Activated naive CD8-positive, alpha-beta T cell treated with anti-CD3 and anti-CD28 coated beads, Interleukin-2, amount 50 U/mL, for 16 hours (primary cell): ENCODE results near the gene DMXL2.
"Not testable (repeated sequence)": the region's sequence is repeated elsewhere in the genome, so short reads cannot be mapped to it uniquely, and the experiment has no call there.

Source experiments
- DNase-seq: peaks from one replicate; pipeline ENCODE4 v3.0.0-alpha.2; 2020; ENCODE audit warnings: low read depth, low spot score

DMXL2 gene, protein sequence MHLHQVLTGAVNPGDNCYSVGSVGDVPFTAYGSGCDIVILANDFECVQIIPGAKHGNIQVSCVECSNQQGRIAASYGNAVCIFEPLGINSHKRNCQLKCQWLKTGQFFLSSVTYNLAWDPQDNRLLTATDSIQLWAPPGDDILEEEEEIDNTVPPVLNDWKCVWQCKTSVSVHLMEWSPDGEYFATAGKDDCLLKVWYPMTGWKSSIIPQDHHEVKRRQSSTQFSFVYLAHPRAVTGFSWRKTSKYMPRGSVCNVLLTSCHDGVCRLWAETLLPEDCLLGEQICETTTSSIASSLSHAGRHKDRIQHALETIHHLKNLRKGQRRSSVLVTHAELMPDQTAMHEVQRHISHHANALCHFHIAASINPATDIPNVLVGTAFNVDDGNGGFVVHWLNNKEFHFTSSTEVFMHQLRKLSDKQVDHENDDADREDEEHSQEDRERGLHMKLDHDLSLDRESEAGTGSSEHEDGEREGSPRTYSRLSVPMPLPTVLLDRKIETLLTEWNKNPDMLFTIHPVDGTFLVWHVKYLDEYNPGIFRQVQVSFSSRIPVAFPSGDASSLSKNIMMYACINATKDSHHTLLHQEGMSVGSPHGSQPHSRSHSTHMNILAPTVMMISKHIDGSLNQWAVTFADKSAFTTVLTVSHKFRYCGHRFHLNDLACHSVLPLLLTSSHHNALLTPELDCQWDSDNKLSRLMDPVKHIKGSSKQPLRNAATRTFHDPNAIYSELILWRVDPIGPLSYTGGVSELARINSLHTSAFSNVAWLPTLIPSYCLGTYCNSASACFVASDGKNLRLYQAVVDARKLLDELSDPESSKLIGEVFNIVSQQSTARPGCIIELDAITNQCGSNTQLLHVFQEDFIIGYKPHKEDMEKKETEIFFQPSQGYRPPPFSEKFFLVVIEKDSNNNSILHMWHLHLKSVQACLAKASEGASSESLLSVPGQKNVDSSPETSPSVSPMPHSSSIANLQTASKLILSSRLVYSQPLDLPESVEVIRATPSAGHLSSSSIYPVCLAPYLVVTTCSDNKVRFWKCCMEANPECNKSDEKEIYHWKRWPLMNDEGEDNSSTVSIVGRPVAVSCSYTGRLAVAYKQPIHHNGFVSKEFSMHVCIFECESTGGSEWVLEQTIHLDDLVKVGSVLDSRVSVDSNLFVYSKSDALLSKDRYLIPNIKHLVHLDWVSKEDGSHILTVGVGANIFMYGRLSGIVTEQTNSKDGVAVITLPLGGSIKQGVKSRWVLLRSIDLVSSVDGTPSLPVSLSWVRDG (N-terminal part only)

DNA sequence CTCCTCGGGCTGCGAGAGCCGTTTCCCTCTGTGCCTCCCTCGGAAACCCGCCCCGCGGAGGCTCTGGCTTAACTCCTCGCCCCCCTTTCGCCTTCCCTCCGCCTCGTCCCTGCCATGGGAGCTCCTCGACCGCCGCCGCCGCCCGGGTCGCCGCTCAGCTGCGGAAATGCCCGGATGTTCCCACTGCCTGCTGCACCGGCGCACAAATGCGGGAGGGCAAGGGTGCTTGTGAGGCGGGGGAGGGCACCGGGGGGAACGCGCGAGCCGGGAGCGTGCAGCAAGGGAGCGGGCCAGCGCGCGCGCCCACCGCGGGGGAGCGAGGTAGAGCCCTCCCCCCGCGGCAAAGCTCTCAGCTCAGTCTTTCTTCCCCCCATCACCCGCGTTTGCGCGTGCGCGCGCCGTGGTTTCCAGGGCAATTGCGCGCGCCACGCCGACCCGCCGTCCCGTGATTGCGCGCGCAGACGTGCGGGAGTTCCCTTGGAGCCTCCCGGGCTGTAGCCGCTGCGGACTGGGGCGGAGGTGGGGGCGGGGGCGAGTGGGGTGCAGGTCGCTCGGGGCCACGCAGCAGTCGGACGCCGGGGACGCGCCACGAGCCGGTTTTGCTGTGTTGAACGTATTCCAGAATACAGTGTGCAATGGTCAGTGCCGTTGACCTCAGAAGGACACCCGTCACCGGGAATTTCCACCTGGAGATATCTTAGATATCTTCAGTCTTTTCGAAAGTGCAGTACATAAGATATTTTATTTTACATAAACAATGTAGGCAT, at the start of gene DMXL2:
Gene DMXL2 (minus strand): TSS at position 168 of the 767 bp plus-strand sequence. CDS start 226 bp downstream, outside the sequence.
- DNase-seq: peak; percentile 48

DNA sequence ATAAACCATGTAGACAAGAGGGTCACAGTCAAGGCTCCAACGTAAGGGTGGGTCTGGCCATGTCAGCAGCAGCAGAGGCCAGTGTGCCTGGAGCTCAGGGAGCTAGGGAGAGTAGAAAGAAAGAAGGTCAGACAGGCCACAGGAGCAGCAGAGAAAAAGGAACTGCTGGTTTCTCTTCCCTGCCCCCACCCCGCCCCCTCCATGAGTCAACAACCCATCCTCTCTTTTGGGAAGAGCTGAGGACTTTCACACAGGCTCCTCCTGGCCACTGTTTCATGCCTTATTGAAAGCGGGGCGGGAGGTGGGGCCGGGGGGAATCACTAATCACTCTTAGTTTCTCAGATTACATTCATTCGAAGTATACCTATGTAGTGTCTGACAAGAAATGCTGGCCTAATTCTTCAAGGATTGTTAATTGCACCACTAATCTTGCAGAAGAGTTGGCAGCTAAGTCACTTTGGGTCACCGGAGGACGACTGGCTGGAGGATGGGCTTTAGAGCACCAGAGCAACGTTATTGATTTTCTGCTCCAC, 49.6 kb upstream of the DMXL2 start:
- no peak for DNase-seq

DNA sequence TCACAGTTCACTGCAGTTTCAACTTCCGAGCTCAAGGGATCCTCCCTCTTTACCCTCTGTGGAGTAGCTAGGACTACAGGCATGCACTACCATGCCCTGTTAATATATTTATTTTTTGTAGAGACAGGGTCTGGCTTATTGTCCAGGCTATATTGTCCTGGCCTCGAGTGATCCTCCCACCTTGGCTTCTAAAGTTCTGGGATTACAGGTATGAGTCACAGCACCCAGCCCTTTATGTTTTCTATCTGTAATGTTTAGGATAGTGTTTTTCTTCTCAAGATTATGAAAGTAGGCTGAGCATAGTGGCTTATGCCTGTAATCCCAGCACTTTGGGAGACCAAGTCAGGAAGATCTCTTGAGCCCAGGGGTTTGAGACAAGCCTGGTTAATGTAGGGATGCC, 46.8 kb upstream of the DMXL2 start:
- DNase-seq: no peak

DNA sequence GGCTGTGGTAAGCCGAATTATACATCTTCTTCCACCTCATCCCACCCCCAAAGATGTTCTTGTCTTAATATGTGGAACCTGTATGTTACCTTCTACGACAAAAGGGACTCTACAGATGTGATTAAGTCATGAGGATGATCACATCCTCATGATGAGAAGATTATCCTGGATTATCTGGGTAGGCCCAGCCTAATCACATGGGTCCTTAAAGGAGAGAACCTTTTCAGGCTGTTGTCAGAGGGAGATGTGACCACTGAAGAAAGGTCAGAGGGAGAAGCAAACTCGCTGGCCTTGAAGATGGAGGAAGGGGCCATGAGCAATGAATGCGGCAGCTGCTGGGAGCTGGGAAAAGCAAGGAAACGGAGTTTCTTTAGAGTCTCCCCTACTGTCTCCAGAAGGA, 45.9 kb upstream of the DMXL2 start:
- no peak for DNase-seq

DNA sequence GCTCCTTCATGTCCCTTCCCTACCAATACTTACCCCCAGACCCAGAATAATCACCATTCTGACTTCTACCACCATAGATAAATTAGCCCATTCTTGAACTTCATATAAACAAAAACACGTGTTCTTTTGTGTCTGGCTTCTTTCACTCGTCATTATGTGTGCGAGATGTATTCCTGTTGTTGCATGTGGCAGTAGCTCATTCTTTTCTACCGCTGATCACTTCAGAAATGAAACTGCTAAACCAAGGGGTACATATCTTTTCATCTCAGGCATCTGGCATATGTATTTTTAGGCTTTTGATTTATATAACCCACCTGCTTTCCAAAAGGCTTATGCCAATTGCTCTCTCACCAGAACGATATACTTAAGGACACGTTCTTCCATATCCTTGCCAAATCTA, 44.9 kb upstream of the DMXL2 start:
- DNase-seq: no peak

DNA sequence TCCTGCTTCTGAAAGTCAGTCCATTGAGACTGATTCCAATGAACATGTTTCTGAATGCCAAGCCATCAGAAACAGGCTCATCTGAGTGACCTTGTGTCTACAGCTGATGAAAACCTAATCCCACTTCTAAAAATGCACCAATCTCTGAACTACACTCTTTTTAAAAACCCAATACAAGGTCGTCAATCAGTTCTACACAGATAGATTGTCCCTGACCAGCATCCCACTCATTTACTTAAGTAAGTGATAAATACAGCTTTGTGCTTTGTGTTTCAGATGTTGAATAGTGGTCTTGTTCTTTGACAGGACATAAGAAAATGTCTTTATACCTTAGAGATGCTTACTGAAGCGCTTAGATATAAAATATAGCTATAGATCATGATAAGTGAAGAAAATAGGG, 38.5 kb upstream of the DMXL2 start:
- no peak for DNase-seq

DNA sequence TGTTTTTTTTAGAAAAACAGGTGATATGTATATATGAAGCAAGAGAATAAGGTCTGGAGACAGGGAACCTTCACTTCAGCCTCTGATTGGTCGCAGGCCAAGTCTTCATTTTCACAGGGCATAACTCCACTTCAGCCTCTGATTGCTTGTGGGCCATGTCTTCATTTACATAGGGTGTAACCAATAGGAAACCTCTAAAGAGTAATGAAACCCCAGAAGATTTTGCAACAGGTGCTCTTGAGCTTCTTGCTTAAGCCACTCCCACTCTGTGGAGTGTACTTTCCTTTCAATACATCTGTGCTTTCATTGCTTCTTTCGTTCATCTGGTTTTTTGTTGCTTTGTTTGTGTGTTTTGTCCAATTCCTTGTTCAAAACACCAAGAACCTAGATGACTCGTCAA, 36.1 kb upstream of the DMXL2 start:
- no peak for DNase-seq

DNA sequence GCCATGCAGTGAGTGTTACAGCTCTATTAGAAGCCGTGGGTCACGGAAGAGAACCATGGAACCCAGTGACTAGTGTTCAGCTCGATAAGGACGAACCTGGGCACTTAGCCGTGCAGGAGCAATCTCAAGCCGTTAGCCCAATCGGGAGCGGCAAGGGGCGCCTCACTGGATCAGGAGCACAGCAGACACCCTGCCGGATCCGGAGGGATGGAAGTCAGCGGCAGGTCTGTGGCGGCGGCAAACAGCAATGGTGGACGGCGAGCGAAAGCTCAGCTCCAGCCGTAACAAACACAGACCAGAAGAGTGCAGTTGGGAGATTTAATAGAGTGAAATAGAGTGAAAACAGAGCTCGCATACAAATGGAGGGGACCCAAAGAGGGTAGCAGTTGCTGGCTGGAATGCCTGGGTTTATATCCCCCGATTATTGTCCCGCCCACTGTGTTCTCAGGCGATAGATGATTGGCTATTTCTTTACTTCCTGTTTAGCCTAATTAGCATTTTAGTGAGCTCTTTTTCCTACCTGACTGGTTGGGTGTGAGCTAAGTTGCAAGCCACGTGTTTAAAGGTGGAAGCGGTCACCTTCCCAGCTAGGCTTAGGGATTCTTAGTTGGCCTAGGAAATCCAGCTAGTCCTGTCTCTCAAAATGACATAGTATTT, 33.0 kb upstream of the DMXL2 start:
- not testable (repeated sequence) for DNase-seq

DNA sequence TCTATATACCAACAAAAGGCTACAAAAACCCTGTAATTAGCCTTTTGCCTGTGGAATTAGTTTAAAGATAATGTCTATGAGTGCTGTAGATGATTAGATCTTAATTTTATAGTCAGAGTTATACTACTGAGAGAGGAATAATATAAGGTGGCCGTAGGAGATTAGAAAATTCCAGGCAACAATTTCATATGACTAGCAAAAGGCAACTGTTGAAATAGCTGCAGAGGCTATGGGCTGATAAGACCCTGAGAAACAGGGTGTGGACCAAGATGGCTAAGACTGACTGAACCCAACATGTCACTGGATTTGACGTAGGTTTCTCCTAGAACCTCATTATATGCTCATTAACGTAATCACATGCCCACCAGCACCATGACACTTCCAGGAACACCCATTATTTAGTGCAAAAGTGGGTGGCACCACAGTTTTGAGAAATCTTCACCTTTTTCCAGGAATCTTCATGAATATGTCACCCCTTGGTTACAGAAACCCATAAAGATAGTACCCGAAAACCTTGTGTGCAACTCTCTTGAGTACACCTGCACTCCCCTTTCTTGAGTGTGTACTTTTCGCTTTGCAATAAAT, 29.6 kb upstream of the DMXL2 start:
- no peak for DNase-seq

DNA sequence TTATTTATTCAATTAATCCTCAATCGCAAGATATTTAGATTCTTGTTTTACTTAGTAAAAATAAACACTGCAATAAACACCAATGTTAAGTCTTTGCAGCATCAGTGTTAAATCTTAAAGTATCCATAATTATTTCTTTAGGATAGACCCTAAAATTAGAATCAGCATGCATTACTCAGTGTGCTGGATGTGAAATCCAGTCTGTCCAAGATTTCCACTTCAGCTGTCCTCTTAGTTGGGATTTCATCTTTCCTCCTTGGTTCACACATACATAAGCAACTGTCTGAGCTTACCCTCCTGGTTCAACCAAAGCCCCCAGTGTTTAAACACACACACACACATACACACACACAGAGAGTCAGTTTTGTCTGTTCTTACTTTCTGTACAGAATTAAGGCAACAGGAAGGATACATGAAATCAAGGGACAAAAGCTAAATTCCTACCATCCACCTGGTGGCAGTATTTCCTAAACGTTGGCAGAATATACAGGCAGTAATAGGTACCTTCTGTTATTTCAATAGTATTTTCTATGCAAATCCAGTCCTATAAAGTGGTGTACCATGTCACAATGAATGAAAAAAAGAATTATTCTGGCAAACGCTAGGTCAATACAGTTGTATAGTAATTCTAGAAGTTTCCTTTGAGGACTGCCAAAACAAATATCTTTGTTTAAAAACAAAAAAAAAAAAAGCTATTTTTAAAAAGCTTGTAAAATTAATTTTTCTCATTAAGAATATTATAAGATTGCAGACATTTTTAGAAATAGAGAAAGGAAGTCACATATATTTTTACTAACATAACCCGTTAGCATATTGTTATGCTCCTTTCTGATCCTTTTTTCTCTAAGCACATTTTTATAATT, 27.3 kb upstream of the DMXL2 start:
- peak; percentile 13 for DNase-seq

DNA sequence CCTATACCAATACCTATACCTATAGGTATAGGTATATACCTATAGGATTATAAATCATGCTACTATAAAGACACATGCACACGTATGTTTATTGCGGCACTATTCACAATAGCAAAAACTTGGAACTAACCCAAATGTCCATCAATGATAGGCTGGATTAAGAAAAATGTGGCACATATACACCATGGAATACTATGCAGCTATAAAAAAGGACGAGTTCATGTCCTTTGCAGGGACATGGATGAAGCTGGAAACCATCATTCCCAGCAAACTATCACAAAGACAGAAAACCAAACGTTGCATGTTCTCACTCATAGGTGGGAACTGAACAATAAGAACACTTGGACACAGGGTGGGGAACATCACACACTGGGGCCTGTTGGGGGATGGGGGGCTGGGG, 26.1 kb upstream of the DMXL2 start:
- not testable (repeated sequence) for DNase-seq

DNA sequence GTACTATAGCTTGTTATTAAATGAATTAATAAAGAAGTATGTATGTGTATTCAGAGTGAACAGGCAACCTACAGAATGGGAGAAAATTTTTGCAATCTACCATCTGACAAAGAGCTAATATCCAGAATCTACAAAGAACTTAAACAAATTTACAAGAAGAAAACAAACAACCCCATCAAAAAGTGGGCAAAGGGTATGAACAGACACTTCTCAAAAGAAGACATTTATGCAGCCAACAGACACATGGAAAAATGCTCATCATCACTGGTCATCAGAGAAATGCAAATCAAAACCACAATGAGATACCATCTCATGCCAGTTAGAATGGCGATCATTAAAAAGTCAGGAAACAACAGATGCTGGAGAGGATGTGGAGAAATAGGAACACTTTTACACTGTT, 25.5 kb upstream of the DMXL2 start:
- not testable (repeated sequence) for DNase-seq

DNA sequence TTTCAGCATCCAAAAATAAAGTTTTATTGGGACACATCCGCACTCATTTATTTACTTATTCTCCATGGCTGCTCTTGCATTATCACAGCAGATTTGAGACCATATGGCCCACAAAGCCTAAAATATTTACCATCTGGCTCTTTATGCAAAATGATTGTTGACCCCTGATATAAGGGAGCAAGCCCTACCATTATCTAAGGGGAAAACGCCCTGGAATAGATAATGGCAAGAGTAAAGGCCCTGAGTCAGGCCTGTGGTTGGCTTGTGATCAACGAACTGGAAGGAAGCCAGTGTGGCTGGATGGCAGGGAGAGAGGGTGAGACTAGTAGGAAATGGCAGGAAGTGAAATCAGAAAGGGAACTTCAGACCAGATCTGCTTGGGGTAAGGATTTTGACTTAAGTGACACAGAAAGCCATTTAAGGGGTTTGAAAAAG, 24.6 kb upstream of the DMXL2 start:
- DNase-seq: no peak

DNA sequence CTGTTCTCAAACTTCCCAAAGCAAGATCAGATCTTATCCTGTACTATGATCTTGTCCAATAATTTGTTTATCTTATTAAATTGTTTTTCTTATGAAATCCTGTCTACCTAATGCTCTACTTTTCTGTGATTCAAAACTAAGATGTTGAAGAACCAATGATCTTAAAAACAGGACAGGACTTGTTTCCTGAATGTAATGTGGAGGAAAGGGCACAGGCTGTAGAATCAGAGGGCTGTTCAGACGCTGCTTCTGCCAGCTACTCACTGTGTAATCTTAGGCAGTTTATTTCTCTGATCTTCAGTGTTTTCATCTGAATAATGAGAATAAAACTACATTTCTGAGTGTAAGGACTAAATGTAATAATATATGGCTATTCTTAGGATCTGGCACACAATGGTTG, 20.1 kb upstream of the DMXL2 start:
- DNase-seq: no peak

DNA sequence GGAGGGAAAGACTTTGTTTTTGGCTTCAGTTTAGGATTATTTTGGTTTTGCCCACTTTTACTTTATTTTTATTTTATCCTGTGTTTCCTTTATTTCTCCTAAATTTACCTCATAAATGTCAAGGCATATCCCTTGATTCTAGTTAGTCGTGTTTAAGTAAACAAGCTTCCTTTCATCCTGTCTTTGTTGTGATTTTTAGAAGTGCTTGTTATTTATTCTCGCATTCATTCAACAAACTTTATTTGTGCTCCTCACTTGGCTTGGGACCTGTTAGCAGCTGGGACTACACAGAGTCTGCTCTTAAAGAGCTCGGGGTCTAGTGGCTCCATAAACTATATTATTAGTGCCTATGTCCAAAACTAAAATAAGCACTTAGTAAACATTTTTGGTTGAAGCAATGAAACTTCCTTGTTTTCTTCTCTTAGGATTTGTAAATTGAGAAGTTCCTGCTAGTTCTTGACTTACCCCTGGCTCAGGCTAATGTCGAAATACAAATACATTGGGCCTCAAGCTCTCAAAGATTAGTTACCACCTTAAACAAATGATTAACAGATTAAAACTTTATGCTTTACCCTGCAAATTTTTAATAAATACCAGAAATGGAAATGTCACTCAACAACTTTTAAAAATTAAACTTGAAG, 19.0 kb upstream of the DMXL2 start:
- no peak for DNase-seq

DNA sequence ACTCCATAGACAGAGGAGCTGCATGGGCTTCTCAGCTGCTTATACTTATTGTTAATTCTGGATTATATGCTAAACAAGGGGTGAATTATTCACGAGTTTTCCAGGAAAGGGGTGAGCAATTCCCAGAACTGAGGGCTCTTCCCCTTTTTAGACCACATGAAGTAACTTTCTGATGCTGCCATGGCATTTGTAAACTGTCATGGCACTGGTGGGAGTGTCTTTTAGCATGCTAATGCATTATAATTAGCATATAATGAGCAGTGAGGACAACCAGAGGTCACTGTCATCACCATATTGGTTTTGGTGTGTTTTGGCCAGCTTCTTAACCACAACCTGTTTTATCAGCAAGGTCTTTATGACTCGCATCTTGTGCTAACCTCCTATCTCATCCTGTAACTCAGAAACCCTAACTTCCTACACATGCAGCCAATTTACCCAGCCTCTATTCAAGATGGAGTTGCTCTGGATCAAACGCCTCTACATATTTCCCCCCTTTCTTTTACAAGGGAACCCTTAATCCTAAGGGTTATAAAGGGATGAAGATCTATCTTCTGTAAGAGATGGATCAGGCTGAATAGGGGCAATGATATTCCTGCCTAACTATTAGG, 12.1 kb upstream of the DMXL2 start:
- DNase-seq: no peak

DNA sequence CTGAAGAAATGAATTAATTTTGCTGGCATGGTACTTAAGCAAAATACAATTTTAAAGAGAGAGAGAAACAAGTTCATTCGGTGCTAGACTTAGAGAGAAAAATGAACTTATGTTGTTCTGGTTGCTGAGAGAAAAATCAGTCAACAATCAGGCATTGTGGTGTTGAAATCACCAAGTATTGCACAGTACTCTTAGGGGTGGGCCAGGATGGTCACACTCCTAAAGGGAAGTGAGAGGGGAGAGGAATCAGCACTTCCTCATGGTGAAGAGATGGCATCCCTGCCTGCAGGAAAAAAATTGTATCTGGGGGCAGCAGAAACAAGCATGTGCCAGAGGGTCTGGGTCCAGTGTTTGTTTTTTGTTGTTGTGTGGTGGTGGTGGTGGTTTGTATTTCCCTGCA, 7.0 kb upstream of the DMXL2 start:
- DNase-seq: no peak

DNA sequence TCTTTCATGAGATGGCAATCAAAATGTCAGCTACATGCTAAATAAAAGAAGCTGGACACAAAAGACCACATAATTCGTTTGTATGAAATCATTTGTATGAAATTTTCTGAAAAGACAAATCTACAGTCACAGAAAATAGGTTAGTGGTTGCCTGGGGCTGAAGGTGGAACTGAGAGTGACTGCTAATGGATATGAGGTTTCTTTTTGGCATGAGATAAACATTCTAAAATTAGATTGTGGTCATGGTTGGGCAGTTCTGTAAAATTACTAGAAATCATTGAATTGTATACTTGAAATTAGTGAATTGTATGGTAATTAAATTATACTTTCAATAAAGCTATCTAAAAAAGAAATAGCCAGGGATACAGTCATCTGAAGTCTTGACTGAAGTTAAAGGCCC, 2.7 kb upstream of the DMXL2 start:
- no peak for DNase-seq
